Activated CD8-positive, alpha-beta memory T cell treated with anti-CD3 and anti-CD28 coated beads, Interleukin-2, amount 50 U/mL, for 4 hours (primary cell): Measurements from ENCODE around the gene ROPN1L.
"Not testable (repeated sequence)": the region's sequence is repeated elsewhere in the genome, so short reads cannot be mapped to it uniquely, and the experiment has no call there.

Experiments used
- DNase-seq: peaks from one replicate; pipeline ENCODE4 v3.0.0-alpha.2; 2020

The ROPN1L gene

DNA sequence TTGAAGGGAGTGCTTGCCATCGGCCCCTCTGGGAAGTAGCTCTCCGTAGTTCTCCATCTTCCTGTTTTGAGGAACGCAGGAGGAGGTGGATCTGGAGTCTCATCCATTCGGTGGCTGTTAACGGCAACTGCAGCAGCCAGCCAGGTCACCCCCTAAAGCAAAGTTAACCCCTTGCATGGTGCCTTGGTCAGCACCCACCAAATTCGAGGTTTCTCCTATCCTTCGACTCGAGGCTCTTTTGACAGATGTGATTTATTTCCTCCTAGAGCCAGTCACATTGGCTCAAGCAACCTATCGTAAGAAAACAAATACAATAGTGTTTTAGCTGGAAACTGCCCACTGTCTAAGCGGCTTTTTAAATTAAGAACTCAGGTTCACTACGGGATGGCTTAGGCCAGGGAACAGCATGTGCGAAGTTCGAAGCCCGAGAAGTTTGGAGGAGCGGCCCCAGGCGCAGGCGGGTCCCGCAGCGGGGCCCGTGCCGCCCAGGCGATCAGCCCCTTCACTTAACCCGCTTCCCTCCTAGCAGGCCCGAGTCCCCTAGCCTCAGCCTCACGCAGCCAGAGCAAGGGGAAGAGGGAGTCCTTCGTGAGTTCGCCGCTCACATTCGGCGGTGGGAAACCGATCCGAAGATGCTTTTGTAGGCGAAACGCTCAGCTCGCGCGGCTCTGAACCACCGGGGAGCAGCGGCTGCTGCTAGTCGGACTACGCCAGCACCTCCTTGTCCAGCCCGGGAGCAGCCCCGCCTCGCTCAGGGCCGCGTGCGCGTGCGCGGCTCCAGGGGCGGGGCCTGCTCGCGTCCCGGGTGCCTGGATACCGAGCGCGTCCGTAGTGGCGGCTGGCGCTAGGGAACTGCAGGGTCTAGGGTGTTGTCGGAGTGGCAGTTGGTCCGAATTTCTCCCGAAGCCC is at the start of gene ROPN1L:
Gene ROPN1L, plus strand, starts transcription at position 797 of the 909 bp plus-strand sequence. CDS start 289 bp downstream, outside the sequence.
- DNase-seq = peak; percentile 81

DNA sequence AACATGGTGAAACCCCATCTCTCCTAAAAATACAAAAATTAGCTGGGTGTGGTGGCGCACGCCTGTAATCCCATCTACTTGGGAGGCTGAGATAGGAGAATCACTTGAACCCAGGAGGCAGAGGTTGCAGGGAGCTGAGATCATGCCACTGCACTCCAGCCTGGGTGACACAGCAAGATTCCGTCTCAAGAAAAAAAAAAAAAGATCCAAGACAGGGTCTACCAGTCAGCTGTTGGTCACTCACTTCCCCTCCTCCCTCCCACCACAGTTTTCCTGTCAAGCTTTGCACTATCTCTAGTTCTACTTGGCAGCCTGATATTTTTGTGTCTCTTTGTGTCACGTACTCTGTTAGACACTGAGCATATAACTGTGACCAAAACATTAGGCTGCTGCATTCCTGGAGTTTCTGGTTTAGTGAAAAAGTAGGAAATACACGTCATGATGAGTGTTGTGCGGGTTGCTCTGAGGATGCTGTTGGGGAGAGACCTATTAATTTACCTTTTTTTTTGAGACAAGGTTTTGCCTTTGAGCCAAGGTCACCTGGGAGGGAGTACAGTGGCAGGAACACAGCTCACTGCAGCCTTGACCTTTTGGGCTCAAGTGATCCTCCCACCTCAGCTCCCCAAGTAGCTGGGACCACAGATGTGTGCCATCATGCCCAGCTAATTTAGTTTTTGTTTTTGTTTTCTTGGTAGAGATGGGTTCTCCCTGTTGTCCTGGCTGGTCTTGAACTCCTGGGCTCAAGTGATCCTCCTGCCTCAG is 48.9 kb upstream of the ROPN1L start:
- not testable (repeated sequence) for DNase-seq

GRCh38 chr5:10393491-10393890 is 48.2 kb upstream of the ROPN1L start:
- no peak for DNase-seq

GRCh38 chr5:10396552-10396951 is 45.1 kb upstream of the ROPN1L start:
- no peak for DNase-seq

GRCh38 chr5:10399839-10400238 is 41.8 kb upstream of the ROPN1L start:
- no peak for DNase-seq

- no peak for DNase-seq
Observed at GRCh38 chr5:10400411-10400810, 41.3 kb upstream of the ROPN1L start.

DNA sequence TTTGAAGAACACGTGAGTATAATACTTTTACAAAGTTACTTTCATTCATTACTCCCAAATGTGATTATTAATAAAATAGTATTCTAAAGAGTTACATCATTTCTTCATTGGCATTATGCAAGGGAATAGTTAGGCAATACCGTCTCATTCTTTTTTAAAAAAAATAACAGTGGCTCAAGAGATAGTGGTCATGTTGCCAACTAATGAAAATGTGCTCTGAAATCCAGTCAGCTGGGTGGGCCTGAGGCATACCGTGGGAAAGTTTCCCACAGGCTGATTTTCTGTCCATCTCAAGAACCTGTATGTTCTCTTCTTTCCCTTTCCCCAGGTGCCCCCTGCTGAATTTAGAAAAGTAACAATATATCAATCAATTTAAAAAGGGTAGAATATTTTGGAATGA is 40.8 kb upstream of the ROPN1L start:
- DNase-seq = no peak

- DNase-seq = no peak
Observed at GRCh38 chr5:10401498-10401897, 40.2 kb upstream of the ROPN1L start.

- DNase-seq = no peak
Observed at GRCh38 chr5:10403829-10404228, 37.9 kb upstream of the ROPN1L start.

GRCh38 chr5:10406651-10407050 is 35.0 kb upstream of the ROPN1L start:
- DNase-seq = no peak

DNA sequence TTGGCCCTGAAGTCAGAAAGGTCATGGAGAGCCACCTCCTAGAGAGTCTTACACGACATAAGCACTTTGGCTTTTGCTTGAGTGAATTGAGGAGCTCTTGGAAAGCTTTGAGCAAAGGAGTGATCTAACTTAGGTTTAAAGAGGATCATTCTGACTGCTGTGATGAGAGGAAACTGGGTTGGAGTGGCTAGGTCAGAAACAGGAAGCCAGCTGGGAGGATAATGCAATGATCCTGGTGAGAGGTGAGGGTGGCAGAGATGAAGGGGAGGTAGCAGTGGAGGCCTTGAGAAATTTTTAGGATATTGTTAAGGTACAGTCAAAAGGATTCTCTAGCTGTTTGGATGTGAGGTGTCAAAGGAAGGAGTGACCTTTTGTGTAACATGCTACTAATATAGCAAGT is 32.2 kb upstream of the ROPN1L start:
- no peak for DNase-seq

DNA sequence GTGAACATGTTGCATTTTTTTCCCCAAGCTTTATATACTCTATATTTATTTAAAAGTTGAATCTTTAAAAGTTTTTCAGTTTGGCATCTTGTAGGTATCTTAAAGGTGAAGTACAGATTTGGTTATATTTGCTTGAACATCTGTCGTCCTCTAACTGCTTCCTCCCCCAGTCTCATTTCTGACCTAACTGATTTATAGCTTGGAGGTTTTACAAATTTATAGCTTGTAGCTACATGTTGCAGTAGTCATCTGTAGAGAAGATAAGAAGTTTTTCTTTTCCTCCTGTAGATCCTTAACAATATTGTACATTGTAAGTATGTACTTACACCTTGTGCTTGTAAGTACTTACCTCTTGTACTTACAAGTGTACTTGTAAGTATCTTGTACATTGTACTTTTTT is 31.0 kb upstream of the ROPN1L start:
- DNase-seq = no peak

GRCh38 chr5:10411336-10411735 is 30.3 kb upstream of the ROPN1L start:
- no peak for DNase-seq

GRCh38 chr5:10416868-10417267 is 24.8 kb upstream of the ROPN1L start:
- no peak for DNase-seq

DNA sequence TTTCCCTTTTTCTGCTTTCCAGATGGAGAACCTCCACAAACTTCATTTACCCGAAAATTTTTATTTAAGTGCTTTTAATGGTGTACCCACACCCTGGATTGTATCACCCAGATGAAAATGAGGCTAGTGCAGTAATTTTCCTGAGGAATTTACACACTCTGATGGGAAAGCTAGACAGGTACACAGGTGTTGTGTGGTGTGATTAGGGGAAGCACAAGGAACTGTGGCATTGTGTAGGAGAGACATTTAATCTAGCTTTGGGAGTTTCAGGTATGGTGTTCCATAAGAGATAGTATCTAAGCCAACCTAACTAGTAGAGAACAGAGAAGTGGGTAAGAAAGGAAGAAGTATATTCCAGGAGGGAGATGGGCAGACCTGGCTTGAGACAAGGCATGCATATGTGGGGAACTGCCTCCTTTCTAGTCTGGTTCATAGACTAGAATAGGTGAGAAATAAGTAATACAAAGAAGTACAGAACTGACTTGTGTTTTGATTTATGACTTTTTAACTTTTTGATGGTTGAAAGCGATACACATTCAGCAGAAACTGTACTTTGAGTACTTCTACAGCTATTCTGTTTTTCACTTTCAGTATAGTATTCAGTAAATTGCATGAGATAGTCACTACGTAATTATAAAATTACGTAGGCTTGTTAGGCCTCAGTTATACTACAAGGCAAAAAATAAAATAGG is 22.9 kb upstream of the ROPN1L start:
- no peak for DNase-seq

DNA sequence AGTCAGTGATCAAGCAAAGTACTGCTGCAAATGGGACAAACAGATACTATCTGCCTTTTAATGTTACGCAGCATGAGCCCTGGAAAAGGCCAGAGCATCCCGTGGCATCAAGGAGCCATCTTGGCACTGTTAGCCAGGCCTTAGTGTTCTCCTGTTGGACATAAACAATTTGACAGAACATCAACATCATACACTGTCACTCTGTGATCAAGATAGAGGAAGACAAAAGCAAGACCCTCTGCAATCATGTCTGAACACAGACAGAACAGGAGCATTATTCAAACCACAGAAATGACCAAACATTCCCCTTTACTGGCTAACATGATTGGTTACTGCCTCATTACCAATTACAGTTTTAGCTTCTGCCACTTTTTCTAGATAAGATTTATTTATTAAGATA is 21.2 kb upstream of the ROPN1L start:
- DNase-seq = no peak

DNA sequence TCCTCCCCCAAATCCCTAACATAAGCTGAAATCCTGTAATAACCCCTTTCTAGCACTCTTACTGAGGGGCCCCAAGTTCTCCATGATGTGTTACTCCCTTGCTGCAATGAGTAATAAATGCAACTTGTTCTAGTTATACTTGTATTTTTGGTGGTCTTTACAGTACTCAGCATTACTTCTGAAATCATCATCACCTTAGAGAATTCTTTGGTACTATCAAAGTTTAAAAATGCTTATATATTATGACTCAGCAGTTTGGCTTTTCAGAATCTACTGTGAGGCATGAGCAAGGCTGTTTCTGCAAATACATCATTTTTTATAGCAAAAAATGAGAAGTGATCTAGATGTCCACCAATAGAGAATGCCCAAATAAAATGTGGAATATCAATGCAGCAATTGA is 20.7 kb upstream of the ROPN1L start:
- DNase-seq = no peak

DNA sequence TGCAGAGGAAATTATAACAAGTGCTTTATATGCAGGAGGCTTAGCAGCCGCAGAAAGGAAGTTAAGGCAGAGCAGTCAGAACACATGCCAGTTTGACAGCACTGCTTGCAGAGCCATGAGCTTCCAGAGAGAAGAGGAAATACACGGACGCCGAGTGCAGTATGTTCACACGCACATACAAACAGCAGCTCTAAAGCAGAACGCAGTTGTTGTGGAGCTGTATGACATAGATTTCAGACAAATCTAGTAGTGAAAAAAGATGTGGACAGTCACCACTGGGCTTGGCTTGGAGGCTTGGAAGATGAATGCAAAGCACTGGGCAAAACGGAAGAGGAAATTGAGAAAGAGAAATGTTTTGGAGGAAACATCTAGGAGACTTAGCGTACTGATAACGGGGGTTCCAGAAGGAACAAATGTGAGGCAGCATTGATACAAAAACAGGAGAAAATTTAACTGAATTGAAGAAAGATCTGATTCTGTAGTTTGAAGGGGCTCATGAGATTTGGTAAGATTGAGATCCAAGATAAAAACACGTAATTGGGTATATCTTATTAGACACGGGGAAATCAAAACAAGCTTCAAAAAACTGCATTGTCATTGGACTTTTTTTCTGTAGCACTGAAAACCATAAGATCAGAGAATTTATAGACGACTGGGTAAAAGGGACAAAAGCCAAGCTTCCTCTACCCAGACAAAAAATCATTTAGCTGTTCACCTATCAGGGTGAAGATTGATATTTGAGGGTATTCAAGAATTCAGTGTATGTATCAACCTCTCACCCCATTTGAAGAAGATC is 19.6 kb upstream of the ROPN1L start:
- no peak for DNase-seq

GRCh38 chr5:10423022-10423421 is 18.7 kb upstream of the ROPN1L start:
- DNase-seq = no peak

GRCh38 chr5:10424124-10424731 is 17.5 kb upstream of the ROPN1L start:
- no peak for DNase-seq

GRCh38 chr5:10427201-10427600 is 14.5 kb upstream of the ROPN1L start:
- DNase-seq = no peak

DNA sequence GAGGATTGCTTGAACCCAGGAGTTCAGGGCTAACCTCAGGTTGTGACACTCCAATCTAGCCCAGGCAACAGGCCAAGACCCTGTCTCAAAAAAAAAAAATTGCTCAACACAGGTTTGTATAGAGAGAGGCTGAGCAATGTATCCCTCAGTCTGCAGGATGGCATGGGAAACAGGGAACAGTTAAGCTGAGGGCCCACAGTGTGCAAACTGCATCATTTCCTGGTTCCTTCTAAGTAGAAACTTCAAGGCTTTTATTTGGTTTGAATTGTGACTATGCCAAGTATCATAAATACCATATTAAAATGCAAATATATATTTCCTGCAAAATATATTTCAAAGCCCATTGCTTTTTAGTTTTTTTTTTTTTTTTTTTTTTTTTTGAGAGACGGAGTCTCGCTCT is 13.7 kb upstream of the ROPN1L start:
- no peak for DNase-seq
